Measurements from ENCODE around the gene MINAR1.

DNA sequence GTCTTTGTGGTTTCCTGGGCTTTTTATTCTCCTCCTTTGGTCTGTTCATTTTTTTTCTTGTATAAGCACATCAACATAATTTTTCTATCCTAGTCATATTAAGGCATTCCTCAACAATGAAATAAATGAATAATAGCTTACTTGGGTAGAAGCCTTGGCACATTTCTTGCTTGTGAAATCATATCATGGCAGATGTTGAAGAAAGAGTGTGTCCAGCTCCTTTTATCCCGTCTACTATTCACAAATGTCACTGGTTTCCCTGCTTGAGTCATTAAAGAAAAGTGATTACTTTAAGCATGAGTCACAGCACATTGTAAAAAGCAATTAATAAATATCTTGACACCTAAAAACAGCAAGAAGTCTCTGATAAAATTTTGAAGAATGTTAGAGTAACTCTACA is 42.1 kb downstream of the MINAR1 start:
- TF ChIP-seq, protein P1, sequence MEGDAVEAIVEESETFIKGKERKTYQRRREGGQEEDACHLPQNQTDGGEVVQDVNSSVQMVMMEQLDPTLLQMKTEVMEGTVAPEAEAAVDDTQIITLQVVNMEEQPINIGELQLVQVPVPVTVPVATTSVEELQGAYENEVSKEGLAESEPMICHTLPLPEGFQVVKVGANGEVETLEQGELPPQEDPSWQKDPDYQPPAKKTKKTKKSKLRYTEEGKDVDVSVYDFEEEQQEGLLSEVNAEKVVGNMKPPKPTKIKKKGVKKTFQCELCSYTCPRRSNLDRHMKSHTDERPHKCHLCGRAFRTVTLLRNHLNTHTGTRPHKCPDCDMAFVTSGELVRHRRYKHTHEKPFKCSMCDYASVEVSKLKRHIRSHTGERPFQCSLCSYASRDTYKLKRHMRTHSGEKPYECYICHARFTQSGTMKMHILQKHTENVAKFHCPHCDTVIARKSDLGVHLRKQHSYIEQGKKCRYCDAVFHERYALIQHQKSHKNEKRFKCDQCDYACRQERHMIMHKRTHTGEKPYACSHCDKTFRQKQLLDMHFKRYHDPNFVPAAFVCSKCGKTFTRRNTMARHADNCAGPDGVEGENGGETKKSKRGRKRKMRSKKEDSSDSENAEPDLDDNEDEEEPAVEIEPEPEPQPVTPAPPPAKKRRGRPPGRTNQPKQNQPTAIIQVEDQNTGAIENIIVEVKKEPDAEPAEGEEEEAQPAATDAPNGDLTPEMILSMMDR (conservative IDR thresholded peaks at IDR 0.05; ENCODE audit: low read depth, low read length) = no peak
- TF ChIP-seq EZH2 (IDR thresholded peaks at IDR 0.05; ENCODE audit: low read length, unreplicated experiment) = no peak

Measured in PC-3 (cell line).